CD4-positive, alpha-beta T cell (primary cell): Measurements from ENCODE around the gene RYR3. TPM values are rescaled to one million over a fixed set of nuclear protein-coding genes. Genes with fewer than 3 reads are reported as not detected.

ENCODE experiments used
- ATAC-seq: fragments of 200-7000 bp; cut with Tn5 transposase; one replicate; pipeline ENCODE4 v1.10.0; 2022; ENCODE audit warnings: mild to moderate bottlenecking; ENCODE audit not compliant: poor library complexity
- CTCF ChIA-PET: fragments of 350-600 bp; sonication (Branson Sonifier 250); formaldehyde crosslinking; loops from one replicate; lab custom pipeline; 2021; ENCODE audit warnings: antibody characterized with exemption, inconsistent platforms; lab: Charles Lee
- POLR2A ChIA-PET: fragments of 350-600 bp; sonication (Branson Sonifier 250); formaldehyde crosslinking; loops from one replicate; lab custom pipeline; 2021; ENCODE audit warnings: antibody characterized with exemption, inconsistent platforms; lab: Charles Lee
- DNase-seq, 14 experiments: peaks; one replicate each; pipeline ENCODE4 v3.0.0-alpha.2; 2013 to 2020; ENCODE audit warnings: mixed read lengths in 2 of 14
- H3K27ac ChIP-seq, 2 donors: one replicate each; pipeline versions ENCODE4 v1.5.1 to v1.7.0; 2013; ENCODE audit warnings: low read length in 2 of 2, low read depth in 1 of 2, mild to moderate bottlenecking in 1 of 2
- H3K27me3 ChIP-seq, 2 experiments: 1 replicate in 1 of 2; 2 replicates in 1 of 2; pipeline versions ENCODE4 v1.6.1 to v1.7.0; 2013; ENCODE audit warnings: low read length in 2 of 2, control low read depth in 1 of 2, mild to moderate bottlenecking in 1 of 2, moderate library complexity in 1 of 2; ENCODE audit not compliant: insufficient read depth in 2 of 2, control insufficient read depth in 1 of 2
- H3K36me3 ChIP-seq: one replicate; pipeline ENCODE4 v1.6.1; 2013; ENCODE audit warnings: low read length, control low read depth; ENCODE audit not compliant: insufficient read depth
- H3K4me1 ChIP-seq: one replicate; pipeline ENCODE4 v1.6.1; 2013; ENCODE audit warnings: low read length, control low read depth; ENCODE audit not compliant: insufficient read depth
- H3K4me3 ChIP-seq: one replicate; pipeline ENCODE4 v1.5.1; 2013; ENCODE audit warnings: mild to moderate bottlenecking, low read length, moderate library complexity
- H3K9me3 ChIP-seq, 2 experiments: 1 replicate in 1 of 2; 2 replicates in 1 of 2; pipeline versions ENCODE4 v1.6.1 to v1.7.0; 2013; ENCODE audit warnings: low read length in 2 of 2, mild to moderate bottlenecking in 2 of 2, control low read depth in 1 of 2, moderate library complexity in 1 of 2; ENCODE audit not compliant: control insufficient read depth in 1 of 2, insufficient read depth in 1 of 2
- H3K27ac Mint-ChIP-seq: one replicate; pipeline ENCODE4 v1.8.0; 2020; ENCODE audit warnings: mixed read lengths
- H3K27me3 Mint-ChIP-seq: one replicate; pipeline ENCODE4 v1.8.0; 2021; ENCODE audit warnings: mixed read lengths
- H3K36me3 Mint-ChIP-seq: one replicate; pipeline ENCODE4 v1.8.0; 2021; ENCODE audit warnings: low read depth, mixed read lengths
- H3K4me1 Mint-ChIP-seq: one replicate; pipeline ENCODE4 v1.8.0; 2021; ENCODE audit warnings: low read depth, mixed read lengths
- H3K4me3 Mint-ChIP-seq: one replicate; pipeline ENCODE4 v1.8.0; 2020; ENCODE audit warnings: mild to moderate bottlenecking, mixed read lengths
- H3K9me3 Mint-ChIP-seq: one replicate; pipeline ENCODE4 v1.8.0; 2020; ENCODE audit warnings: mixed read lengths
- intact Hi-C, 2 experiments: fragments of 100-400 bp; cut with DNase I in 1 of 2; cut with micrococcal nuclease in 1 of 2; formaldehyde crosslinking; loops; one replicate each; pipeline versions ENCODE4 v1.15.1 to v1.9.0; 2023 to 2025; cut with DNase I, micrococcal nuclease
- total RNA-seq, 174 experiments: library from RNA in 2 of 174; stranded (reverse) in 2 of 174; gene quantifications; one replicate each; pipeline ENCODE4 v1.2.3 and lab custom pipeline; 2021 to 2026
- TF ChIP-seq, protein P1 (sequence below): fragments of 200-600 bp; IDR thresholded peaks from one replicate; pipeline ENCODE4 v1.8.0; 2022; ENCODE audit warnings: antibody characterized with exemption, mild to moderate bottlenecking

Gene RYR3
- total RNA-seq, 2 experiments from 2014 or later, result not detected

DNA sequence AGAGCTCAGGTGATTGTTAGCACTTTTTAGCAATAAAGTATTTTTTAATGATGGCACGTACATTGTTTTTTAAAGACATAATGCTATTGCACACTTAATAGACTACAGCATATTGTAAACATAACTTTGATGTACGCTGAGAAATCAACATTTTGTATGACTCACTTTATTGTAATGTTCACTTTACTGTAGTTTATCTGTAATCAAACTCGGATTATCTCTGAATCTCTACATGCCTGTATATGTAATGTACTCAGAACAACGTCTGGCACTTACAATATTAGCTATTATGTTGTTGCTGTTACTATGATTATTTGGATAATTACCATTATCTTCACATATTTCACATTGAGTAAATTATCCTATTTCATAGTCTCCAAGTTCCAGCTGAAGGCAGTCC, 519.6 kb downstream of the RYR3 start:
- Histone ChIP-seq H3K27ac (no peak overlapping the region), H3K4me1 (no peaks in the 10 kb centered on the region), H3K36me3 (no peaks in the 10 kb centered on the region), H3K4me3 (no peak overlapping the region), H3K27me3 (peaks cover 0 to 7% of the 10 kb centered on the region in 2 experiments), H3K9me3 (no peaks in the 10 kb centered on the region)
- CTCF ChIA-PET, result no interaction called here
- intact Hi-C loops, result no loop called here
- peaks cover 11% of the 10 kb centered on the region for H3K27me3 Mint-ChIP-seq
- no peak for ATAC-seq
- no peak overlapping the region for H3K4me3 Mint-ChIP-seq
- TF ChIP-seq, protein P1, sequence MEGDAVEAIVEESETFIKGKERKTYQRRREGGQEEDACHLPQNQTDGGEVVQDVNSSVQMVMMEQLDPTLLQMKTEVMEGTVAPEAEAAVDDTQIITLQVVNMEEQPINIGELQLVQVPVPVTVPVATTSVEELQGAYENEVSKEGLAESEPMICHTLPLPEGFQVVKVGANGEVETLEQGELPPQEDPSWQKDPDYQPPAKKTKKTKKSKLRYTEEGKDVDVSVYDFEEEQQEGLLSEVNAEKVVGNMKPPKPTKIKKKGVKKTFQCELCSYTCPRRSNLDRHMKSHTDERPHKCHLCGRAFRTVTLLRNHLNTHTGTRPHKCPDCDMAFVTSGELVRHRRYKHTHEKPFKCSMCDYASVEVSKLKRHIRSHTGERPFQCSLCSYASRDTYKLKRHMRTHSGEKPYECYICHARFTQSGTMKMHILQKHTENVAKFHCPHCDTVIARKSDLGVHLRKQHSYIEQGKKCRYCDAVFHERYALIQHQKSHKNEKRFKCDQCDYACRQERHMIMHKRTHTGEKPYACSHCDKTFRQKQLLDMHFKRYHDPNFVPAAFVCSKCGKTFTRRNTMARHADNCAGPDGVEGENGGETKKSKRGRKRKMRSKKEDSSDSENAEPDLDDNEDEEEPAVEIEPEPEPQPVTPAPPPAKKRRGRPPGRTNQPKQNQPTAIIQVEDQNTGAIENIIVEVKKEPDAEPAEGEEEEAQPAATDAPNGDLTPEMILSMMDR, result no peak
- POLR2A ChIA-PET, result no interaction called here
- no peaks in the 10 kb centered on the region for H3K4me1 Mint-ChIP-seq
- H3K27ac Mint-ChIP-seq, result no peak overlapping the region
- no peak for DNase-seq
- no peaks in the 10 kb centered on the region for H3K36me3 Mint-ChIP-seq
- no peaks in the 10 kb centered on the region for H3K9me3 Mint-ChIP-seq

DNA sequence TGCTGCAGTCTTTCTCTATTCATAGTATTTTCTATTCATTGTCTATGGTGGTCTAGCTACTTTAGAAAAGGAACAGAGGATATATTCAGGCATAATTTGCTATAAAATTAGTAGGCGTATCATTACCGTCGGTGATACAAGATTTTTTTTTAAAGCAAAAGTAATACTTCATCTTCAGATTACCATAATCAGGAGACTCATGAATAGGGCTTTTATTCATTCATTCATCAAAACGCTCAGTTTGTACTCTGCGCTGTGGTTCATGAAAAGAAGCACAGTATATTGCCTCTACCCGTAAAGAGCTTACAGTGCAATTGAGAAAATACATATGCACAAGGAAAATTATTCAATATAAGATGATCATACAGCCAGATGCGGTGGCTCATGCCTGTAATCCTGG, 520.9 kb downstream of the RYR3 start:
- Histone ChIP-seq H3K4me1 (no peaks in the 10 kb centered on the region), H3K27ac (no peak overlapping the region), H3K36me3 (no peaks in the 10 kb centered on the region), H3K9me3 (no peaks in the 10 kb centered on the region), H3K4me3 (no peak overlapping the region), H3K27me3 (peaks cover 0 to 3% of the 10 kb centered on the region in 2 experiments)
- no peak overlapping the region for H3K4me3 Mint-ChIP-seq
- H3K9me3 Mint-ChIP-seq, result no peaks in the 10 kb centered on the region
- ATAC-seq, result no peak
- no peak overlapping the region for H3K27ac Mint-ChIP-seq
- H3K27me3 Mint-ChIP-seq, result peaks cover 4% of the 10 kb centered on the region
- intact Hi-C loops, result no loop called here
- POLR2A ChIA-PET, result no interaction called here
- TF ChIP-seq, protein P1, result no peak
- CTCF ChIA-PET, result no interaction called here
- H3K4me1 Mint-ChIP-seq, result no peaks in the 10 kb centered on the region
- no peaks in the 10 kb centered on the region for H3K36me3 Mint-ChIP-seq
- DNase-seq, result no peak

GRCh38 chr15:33834892-33835743, 524.4 kb downstream of the RYR3 start:
- H3K27me3 Mint-ChIP-seq, result peaks cover 12% of the 10 kb centered on the region
- ChIA-PET CTCF (no interaction called here), POLR2A (no interaction called here)
- H3K9me3 Mint-ChIP-seq, result no peaks in the 10 kb centered on the region
- TF ChIP-seq, protein P1, result no peak
- H3K27ac Mint-ChIP-seq, result no peak overlapping the region
- H3K27ac ChIP-seq, result no peak overlapping the region
- no peaks in the 10 kb centered on the region for H3K4me1 ChIP-seq
- ATAC-seq (no peak), DNase-seq (no peak)
- H3K36me3 ChIP-seq, result no peaks in the 10 kb centered on the region
- H3K9me3 ChIP-seq, result no peaks in the 10 kb centered on the region
- H3K27me3 ChIP-seq, result no peaks in the 10 kb centered on the region
- H3K4me3 ChIP-seq, result no peak overlapping the region
- intact Hi-C loops, result no loop called here
- H3K36me3 Mint-ChIP-seq, result no peaks in the 10 kb centered on the region
- H3K4me3 Mint-ChIP-seq, result no peak overlapping the region
- no peaks in the 10 kb centered on the region for H3K4me1 Mint-ChIP-seq
